ENCODE results near the gene MRPL14. TPM values are rescaled to one million over a fixed set of nuclear protein-coding genes. Genes with fewer than 3 reads are reported as not detected.

MRPL14 gene
- total RNA-seq, 1 experiment from 2014 or later: 87.6 TPM

GRCh38 chr6:44110005-44110676 lies 17.1 kb downstream of the MRPL14 start:
- no peaks in the 10 kb centered on the region; the same call in 1 of the 2 replicates for H3K4me1 ChIP-seq
- H3K36me3 Mint-ChIP-seq (ENCODE audit: insufficient read depth, unreplicated experiment): peaks cover 62% of the 10 kb centered on the region
- intact Hi-C loops (cut with micrococcal nuclease; ENCODE audit: unreplicated experiment): no loop called here
- ChIA-PET CTCF (no interaction called here), POLR2A (no interaction called here)
- H3K4me3 ChIP-seq (ENCODE audit: low read depth, low read length): no peak overlapping the region
- peak overlapping the region; percentile 6 for H3K27ac Mint-ChIP-seq (ENCODE audit: unreplicated experiment)
- H3K9me3 Mint-ChIP-seq (ENCODE audit: unreplicated experiment): no peaks in the 10 kb centered on the region
- no peaks in the 10 kb centered on the region for H3K9me3 ChIP-seq
- no peak for DNase-seq
- no peaks in the 10 kb centered on the region for H3K27me3 ChIP-seq (replicated peaks; ENCODE audit: control insufficient read depth, insufficient read depth, low read length)
- BruUV-seq (replicated peaks): no TSS peak
- H3K4me1 Mint-ChIP-seq (ENCODE audit: low read depth, unreplicated experiment): peaks cover 13% of the 10 kb centered on the region
- no peak overlapping the region for H3K4me3 Mint-ChIP-seq (ENCODE audit: unreplicated experiment)
- peaks cover 5% of the 10 kb centered on the region for H3K36me3 ChIP-seq (ENCODE audit: control insufficient read depth, insufficient read depth, low read length)
- H3K27me3 Mint-ChIP-seq (ENCODE audit: insufficient read depth, unreplicated experiment): no peaks in the 10 kb centered on the region
- TF ChIP-seq, protein P1, sequence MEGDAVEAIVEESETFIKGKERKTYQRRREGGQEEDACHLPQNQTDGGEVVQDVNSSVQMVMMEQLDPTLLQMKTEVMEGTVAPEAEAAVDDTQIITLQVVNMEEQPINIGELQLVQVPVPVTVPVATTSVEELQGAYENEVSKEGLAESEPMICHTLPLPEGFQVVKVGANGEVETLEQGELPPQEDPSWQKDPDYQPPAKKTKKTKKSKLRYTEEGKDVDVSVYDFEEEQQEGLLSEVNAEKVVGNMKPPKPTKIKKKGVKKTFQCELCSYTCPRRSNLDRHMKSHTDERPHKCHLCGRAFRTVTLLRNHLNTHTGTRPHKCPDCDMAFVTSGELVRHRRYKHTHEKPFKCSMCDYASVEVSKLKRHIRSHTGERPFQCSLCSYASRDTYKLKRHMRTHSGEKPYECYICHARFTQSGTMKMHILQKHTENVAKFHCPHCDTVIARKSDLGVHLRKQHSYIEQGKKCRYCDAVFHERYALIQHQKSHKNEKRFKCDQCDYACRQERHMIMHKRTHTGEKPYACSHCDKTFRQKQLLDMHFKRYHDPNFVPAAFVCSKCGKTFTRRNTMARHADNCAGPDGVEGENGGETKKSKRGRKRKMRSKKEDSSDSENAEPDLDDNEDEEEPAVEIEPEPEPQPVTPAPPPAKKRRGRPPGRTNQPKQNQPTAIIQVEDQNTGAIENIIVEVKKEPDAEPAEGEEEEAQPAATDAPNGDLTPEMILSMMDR (IDR thresholded peaks at IDR 0.05; ENCODE audit: insufficient read depth in 1 of 2, low read depth in 1 of 2, low read length in 1 of 2, severe bottlenecking in 1 of 2, unreplicated experiment in 1 of 2): no peak

GRCh38 chr6:44109212-44109611 lies 18.0 kb downstream of the MRPL14 start:
- Mint-ChIP-seq H3K9me3 (ENCODE audit: unreplicated experiment) (no peaks in the 10 kb centered on the region), H3K4me1 (ENCODE audit: low read depth, unreplicated experiment) (peaks cover 10% of the 10 kb centered on the region), H3K4me3 (ENCODE audit: unreplicated experiment) (no peak overlapping the region), H3K27ac (ENCODE audit: unreplicated experiment) (no peak overlapping the region), H3K27me3 (ENCODE audit: insufficient read depth, unreplicated experiment) (no peaks in the 10 kb centered on the region), H3K36me3 (ENCODE audit: insufficient read depth, unreplicated experiment) (peaks cover 65% of the 10 kb centered on the region)
- ChIA-PET CTCF (no interaction called here), POLR2A (no interaction called here)
- BruUV-seq (replicated peaks): no TSS peak
- no peak overlapping the region for H3K4me3 ChIP-seq (ENCODE audit: low read depth, low read length)
- H3K36me3 ChIP-seq (ENCODE audit: control insufficient read depth, insufficient read depth, low read length): peaks cover 5% of the 10 kb centered on the region
- H3K9me3 ChIP-seq: no peaks in the 10 kb centered on the region
- no peaks in the 10 kb centered on the region for H3K27me3 ChIP-seq (replicated peaks; ENCODE audit: control insufficient read depth, insufficient read depth, low read length)
- no peak for DNase-seq
- no peaks in the 10 kb centered on the region; the same call in 1 of the 2 replicates for H3K4me1 ChIP-seq
- TF ChIP-seq, protein P1 (IDR thresholded peaks at IDR 0.05; ENCODE audit: insufficient read depth in 1 of 2, low read depth in 1 of 2, low read length in 1 of 2, severe bottlenecking in 1 of 2, unreplicated experiment in 1 of 2): no peak
- intact Hi-C loops (cut with micrococcal nuclease; ENCODE audit: unreplicated experiment): no loop called here

DNA sequence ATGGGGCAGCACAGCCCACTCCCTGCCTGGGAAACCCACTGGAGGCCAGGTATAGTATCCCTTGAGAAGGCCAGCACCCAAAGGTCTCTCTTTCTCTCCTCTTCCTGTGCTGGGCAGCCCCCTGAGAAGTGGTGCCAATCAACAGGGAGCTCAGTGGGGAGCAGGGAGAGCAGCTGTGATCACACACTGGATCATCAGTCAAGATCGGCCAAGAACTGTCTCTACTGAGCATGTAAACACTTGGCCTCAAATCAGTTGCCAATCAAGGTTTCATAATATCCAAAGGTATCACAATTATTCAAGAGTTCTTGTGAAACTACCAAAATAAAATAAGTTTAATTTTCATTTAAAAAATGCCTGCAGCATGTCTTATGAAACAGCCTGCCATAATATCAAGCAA lies 18.8 kb downstream of the MRPL14 start:
- no peaks in the 10 kb centered on the region for H3K27me3 Mint-ChIP-seq (ENCODE audit: insufficient read depth, unreplicated experiment)
- no peaks in the 10 kb centered on the region for H3K27me3 ChIP-seq (replicated peaks; ENCODE audit: control insufficient read depth, insufficient read depth, low read length)
- no peak overlapping the region for H3K27ac Mint-ChIP-seq (ENCODE audit: unreplicated experiment)
- H3K4me1 Mint-ChIP-seq (ENCODE audit: low read depth, unreplicated experiment): peaks cover 10% of the 10 kb centered on the region
- ChIA-PET POLR2A (no interaction called here), CTCF (no interaction called here)
- DNase-seq: no peak
- no peaks in the 10 kb centered on the region; the same call in 1 of the 2 replicates for H3K4me1 ChIP-seq
- peaks cover 67% of the 10 kb centered on the region for H3K36me3 Mint-ChIP-seq (ENCODE audit: insufficient read depth, unreplicated experiment)
- no peak overlapping the region for H3K4me3 Mint-ChIP-seq (ENCODE audit: unreplicated experiment)
- no peaks in the 10 kb centered on the region for H3K9me3 ChIP-seq
- BruUV-seq (replicated peaks): no TSS peak
- intact Hi-C loops (cut with micrococcal nuclease; ENCODE audit: unreplicated experiment): no loop called here
- no peaks in the 10 kb centered on the region for H3K9me3 Mint-ChIP-seq (ENCODE audit: unreplicated experiment)
- peaks cover 6% of the 10 kb centered on the region for H3K36me3 ChIP-seq (ENCODE audit: control insufficient read depth, insufficient read depth, low read length)
- H3K4me3 ChIP-seq (ENCODE audit: low read depth, low read length): no peak overlapping the region
- TF ChIP-seq, protein P1 (IDR thresholded peaks at IDR 0.05; ENCODE audit: insufficient read depth in 1 of 2, low read depth in 1 of 2, low read length in 1 of 2, severe bottlenecking in 1 of 2, unreplicated experiment in 1 of 2): no peak

Data from Caco-2 (cell line).